Measurements from ENCODE around the gene SOCS6. TPM values are rescaled to one million over a fixed set of nuclear protein-coding genes. Genes with fewer than 3 reads are reported as not detected.
"Not testable (repeated sequence)": the region's sequence is repeated elsewhere in the genome, so short reads cannot be mapped to it uniquely, and the experiment has no call there.

SOCS6 gene
- polyA plus RNA-seq, 2 of the 4 experiments (the other 2 are of a cell fraction) = 31.2 to 88.2 TPM

- no peak for FAIRE-seq
- Histone ChIP-seq H3K4me3 (no peak overlapping the region), H3K4me2 (peak overlapping the region; percentile 39), H3K4me1 (peaks cover 41% of the 10 kb centered on the region), H3K27ac (peak overlapping the region; percentile 77 to 91), H3K9me3 (no peaks in the 10 kb centered on the region; the same call in 2 of the 3 replicates)
- ChIA-PET CTCF (interaction anchor here (0.7 kb wide), 2 partner anchors 46 to 55 kb away, joined by 3 to 4 read pairs; no protein-coding TSS in a partner anchor), POLR2A (interaction anchor here (0.6 kb wide), 1 partner anchor 176 kb away, joined by 3 read pairs; no protein-coding TSS in a partner anchor)
- WGBS (ENCODE audit: missing lambda C conversion rate) = 43% methylated on average over 4 of the region's 4 CpGs
- DNase-seq (ENCODE audit: low read depth in 1 of 2, low spot score in 1 of 2) = no peak
- no peak for ATAC-seq
- TF ChIP-seq HMGXB4 (CRISPR knock-in tag; IDR thresholded peaks at IDR 0.05; ENCODE audit: borderline replicate concordance) (no peak), ELK1 (IDR thresholded peaks at IDR 0.05; ENCODE audit: low read depth, low read length) (no peak), GATA3 (IDR thresholded peaks at IDR 0.05; ENCODE audit: borderline replicate concordance) (no peak), RFX5 (IDR thresholded peaks at IDR 0.05) (no peak), ZC3H11A (IDR thresholded peaks at IDR 0.05) (no peak), E2F6 (IDR thresholded peaks at IDR 0.05; ENCODE audit: borderline replicate concordance, low read depth) (no peak), CHD2 (IDR thresholded peaks at IDR 0.05; ENCODE audit: low read length, partially characterized antibody) (no peak), MAZ (IDR thresholded peaks at IDR 0.05; ENCODE audit: borderline replicate concordance, low read depth, low read length) (no peak), BCL3 (IDR thresholded peaks at IDR 0.05) (no peak), SMC3 (IDR thresholded peaks at IDR 0.05) (no peak), HES2 (IDR thresholded peaks at IDR 0.05) (no peak), HOXA7 (CRISPR knock-in tag; IDR thresholded peaks at IDR 0.05) (no peak)
Observed at GRCh38 chr18:70246061-70246466, 42.8 kb upstream of the SOCS6 start.

- DNase-seq (ENCODE audit: low read depth in 1 of 2, low spot score in 1 of 2) = peak in 1 of 2 experiments; percentile 22
- peak overlapping the region; percentile 13 to 55; a peak in 4 of 6 replicates for H3K27ac ChIP-seq
- no peak; a peak in 1 of 6 replicates for ATAC-seq
- H3K4me2 ChIP-seq = no peak overlapping the region
- WGBS (ENCODE audit: missing lambda C conversion rate) = 63% methylated on average over 5 of the region's 5 CpGs
- no peak for TF ChIP-seq FOSL2 (IDR thresholded peaks at IDR 0.05)
- TF ChIP-seq FOSL2 (CRISPR knock-in tag; IDR thresholded peaks at IDR 0.05) = peak; percentile 49
- no peak for TF ChIP-seq HEYL (CRISPR knock-in tag; IDR thresholded peaks at IDR 0.05)
- H3K4me1 ChIP-seq = peaks cover 33% of the 10 kb centered on the region
- H3K4me3 ChIP-seq = no peak overlapping the region
- no peak for FAIRE-seq
- ChIA-PET CTCF (no interaction called here), POLR2A (no interaction called here)
- no peaks in the 10 kb centered on the region for H3K9me3 ChIP-seq
Observed at GRCh38 chr18:70249118-70249517, 39.7 kb upstream of the SOCS6 start.

GRCh38 chr18:70249861-70250260 is 39.0 kb upstream of the SOCS6 start:
- peaks cover 26% of the 10 kb centered on the region for H3K4me1 ChIP-seq
- DNase-seq (ENCODE audit: low read depth in 1 of 2, low spot score in 1 of 2); POLR2A ChIA-PET; ATAC-seq; FAIRE-seq; H3K27ac ChIP-seq; H3K4me2 ChIP-seq; H3K4me3 ChIP-seq; CTCF ChIA-PET; H3K9me3 ChIP-seq: not testable (repeated sequence)
- 97% methylated on average over 18 of the region's 18 CpGs for WGBS (ENCODE audit: missing lambda C conversion rate)

Measured in A549 (cell line).